NOMO-1 treated with dmso at 0.1 percent for 144 hours (cell line): ENCODE data around the gene FRMPD4.

Experiments used
- DNase-seq: peaks from one replicate; lab custom pipeline; 2025; ENCODE audit not compliant: unreplicated experiment; lab: John Stamatoyannopoulos, UW

The FRMPD4 gene

DNA sequence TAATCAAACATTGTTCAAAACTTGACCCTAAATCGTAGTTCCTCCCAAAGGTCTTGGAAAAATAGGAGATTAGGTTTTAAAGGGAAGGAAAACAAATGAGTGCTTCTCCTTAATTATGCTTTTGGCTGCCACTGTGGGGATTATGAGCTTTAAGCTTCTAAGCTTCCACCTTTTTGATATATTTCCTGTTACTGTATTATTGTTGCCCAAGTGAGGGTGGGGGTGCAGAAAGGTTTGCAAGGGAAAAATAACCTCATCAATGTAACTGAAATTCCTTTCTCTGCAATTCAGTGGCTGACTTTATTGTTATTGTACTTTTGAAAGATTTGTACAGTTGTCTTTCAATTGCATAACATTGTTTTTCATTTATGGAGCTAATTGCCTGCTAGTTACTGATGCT is 285.1 kb downstream of the FRMPD4 start:
- no peak for DNase-seq

DNA sequence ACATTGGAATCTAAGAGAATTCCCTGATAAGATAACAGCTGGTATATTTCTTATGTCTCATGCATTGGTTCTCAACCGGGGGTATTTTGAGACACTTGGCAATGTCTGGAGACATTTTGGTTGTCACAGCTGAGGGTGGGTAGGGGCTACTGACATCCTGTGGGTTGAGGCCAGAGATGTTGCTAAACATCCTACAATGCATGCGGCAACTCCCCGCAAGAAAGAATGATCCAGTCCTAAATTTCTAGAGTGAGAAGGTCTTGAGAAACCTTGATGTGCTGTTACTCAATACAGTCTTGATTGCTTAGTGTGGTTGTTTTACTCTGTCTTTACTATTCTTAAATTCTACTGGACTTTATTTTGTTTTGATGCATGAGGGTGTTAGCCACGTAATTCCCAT is 287.2 kb downstream of the FRMPD4 start:
- peak; percentile 71 for DNase-seq

DNA sequence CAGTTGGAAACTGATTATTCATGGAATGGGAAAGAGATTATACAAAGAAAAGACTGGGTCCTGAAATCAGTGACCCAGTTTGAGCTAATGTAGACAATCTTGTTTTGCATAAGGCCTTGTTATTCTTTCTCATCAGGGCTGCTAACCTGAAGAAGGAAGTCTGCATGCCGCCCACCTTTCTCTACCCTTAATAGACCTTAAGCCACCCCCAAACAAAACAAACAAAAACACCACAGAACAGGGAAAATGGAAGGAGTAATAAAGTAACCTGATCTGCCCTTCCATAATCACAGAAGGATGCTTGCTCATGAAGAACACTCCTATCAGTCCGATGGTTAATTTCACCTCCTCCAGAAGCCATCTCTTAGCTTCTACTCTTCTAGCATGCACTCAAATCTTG is 288.1 kb downstream of the FRMPD4 start:
- DNase-seq, result no peak

DNA sequence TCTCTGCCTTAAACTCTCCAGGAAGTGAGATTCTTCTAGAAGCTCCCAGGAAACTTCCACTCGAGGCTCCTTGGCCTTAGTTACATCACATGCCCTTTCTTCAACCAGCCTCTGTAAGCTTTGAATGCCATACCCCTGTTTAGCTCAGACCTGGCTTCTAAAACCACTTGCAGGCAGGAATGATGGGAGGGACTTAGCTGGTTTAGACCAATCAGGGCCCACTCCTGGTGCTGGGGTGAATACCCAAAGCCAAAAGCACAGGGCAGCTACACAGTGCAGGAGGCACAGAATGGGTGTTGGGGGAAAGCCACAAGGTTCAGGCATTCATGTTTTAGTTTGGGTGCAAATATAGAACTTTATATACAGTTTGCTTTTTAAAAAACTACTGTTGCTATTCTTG is 296.2 kb downstream of the FRMPD4 start:
- DNase-seq, result no peak

DNA sequence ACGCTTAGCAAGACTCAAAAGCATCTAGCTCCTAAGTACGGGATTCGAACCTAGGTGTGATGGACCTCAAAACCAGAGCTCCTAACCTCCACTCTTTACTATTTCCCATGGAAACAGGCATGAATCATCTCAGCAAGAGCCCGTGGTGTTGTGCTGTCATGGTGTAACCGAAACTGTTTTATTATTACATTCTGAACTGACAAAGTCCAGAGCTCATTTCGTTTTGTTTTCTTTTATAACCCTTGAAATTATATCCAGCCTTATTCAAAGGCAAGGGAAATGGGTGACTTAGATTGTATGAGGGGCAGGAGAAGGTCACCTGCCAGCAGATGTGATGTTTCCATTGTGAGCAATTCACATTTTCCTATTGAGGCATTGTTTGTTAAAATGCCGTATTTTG is 301.1 kb downstream of the FRMPD4 start:
- DNase-seq, result no peak

DNA sequence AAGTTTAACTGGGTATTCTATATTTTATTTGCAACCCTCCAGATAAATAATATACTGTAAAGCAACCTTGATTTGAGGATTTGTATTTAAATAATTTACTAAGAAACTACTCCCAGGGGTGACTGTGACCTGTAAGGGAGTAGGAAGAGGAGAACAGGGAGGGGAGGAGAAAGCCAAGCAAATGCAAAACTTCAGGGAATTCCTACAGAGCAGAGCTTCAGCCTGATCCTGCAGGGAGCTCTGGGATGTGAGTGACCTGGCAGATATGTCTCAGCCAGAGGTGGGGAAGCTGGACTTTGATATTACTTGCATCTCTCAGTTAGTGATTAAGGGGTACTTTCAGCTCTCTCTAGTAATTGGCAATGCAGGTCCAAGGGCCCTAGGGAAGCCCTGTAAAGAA is 302.0 kb downstream of the FRMPD4 start:
- DNase-seq, result no peak

DNA sequence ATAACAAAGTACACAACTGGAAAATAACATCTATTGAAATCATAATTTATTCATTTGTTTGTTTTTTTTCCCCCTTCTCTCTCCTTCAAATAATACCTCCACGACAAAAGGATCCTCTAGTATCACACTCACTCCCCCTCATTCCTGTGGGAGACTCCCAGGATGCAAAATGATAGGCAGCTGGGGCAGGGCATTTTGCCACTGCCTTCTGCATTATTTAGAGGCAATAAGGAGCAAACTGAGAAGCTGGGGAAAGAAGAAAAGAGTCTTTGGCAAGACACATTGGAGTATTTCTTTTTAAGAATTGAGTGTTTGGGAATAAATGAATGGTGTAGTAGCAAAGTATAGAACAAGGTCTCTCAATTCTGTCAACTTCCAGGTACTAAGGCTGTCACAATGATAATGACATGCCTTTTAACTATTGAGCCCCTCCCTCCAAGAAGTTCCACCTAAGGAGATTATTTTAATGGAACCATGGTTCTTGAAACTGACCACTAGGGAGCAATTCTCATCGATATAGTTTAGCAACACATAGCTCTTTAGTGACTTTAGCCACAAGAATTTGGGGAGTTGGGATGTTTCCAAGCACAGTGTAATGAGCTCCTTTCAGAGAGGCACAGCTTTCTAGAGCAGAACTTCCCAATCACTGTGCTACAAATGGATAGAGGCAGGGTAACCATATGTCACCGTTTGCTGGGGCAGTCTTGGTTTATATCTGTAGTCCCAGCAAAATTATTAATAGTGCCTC is 303.3 kb downstream of the FRMPD4 start:
- no peak for DNase-seq

DNA sequence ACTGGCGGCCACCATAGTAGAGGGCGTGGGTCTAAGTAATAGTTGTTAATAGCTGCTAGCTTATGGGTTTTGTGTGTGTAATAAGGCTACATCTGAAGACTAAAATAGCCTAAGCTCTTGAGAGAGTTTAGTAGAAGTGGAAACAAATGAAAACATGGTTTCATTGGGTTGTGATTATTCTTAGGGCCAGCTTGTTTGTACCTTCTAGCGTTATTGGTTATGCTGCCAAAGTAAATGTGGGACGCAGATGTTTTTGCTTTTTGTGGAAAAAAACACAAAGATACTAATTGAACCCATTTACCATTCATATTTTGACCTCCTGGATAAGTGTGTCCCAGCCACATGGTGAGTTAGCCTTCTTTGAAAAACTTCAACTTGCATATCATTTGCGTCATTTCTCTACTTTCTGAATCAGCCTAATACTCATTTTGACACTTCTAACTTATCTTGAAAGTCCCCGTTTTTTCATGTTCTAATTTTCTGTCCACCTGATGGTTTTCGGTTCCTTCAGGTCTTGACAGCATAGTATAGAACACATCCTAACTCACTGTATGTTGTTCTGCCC is 305.3 kb downstream of the FRMPD4 start:
- DNase-seq, result no peak

DNA sequence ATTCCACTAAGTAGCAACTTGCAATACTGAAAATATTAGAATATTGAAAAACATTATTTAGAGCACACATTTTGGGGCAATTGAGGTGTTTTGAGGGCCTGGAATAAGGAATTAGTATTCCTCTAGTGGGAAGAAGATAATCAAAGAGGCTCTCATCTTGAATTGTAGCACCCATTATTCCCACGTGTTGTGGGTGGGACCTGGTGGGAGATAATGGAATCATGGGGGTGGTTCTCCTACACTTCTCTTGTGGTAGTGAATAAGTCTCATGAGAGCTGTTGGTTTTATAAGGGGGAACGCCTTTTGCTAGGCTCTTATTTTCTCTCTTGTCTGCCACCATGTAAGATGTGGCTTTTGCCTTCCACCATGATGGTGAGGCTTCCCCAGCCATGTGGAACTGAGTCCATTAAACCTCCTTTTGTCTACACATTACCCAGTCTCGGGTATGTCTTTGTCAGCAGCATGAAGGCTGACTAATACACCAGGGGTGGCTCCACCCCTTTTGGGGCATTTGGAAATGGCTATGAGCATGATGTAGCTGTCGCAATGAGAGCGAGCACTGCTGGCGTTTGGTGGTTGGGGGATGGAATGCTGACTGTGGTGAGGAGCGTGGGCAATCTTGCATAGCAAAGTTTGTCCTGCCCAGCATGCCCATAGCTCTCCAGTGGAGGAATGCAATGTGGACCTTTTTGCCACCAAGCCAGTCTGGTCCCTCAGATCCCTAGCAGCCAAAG is 308.2 kb downstream of the FRMPD4 start:
- DNase-seq, result peak; percentile 45

DNA sequence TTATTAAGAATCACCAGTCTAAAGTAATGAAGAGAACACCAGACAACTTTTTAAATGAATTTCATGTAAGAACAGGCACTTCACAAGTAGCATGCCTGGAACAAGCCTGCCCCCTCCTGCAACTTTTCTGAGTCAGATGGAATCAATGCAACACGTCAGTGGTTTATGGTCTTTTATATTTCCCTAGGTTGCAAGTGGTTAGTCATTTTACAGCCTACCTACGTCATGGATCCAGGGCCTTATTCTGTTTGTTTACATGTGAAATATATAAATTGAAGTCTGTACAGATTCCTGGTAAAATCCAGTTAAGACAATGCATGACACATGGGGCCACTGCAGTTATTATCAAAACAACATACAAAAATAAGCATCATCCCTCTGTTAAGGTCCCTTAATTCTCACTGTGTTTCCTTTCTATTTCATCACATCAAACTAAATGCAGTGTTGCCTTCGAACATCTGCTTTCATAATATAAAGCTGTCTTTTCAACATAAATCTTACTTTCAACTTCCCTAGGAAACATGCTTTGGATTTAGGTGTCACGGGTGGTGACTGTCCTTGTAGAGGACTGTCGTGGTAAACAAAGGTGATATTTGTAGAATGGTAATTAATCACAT is 309.3 kb downstream of the FRMPD4 start:
- peak; percentile 73 for DNase-seq

DNA sequence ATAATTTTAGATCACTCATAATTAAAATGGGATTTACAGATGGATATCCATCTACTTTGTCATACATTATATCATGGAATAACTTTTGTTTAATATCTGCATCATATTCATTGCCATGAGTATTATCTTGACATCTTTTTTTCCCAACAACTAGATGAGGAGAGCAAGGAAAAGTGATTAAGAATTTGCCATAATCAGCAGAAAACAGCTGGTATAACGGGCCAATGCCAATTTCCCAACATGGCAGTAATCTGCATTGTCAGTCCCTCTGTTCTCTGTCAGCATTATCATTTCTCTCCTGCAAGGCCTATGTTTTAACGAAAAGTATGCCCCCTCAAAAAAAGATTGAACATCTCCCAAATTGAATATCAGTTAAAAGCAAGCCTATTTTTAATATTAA is 314.0 kb downstream of the FRMPD4 start:
- DNase-seq, result no peak

DNA sequence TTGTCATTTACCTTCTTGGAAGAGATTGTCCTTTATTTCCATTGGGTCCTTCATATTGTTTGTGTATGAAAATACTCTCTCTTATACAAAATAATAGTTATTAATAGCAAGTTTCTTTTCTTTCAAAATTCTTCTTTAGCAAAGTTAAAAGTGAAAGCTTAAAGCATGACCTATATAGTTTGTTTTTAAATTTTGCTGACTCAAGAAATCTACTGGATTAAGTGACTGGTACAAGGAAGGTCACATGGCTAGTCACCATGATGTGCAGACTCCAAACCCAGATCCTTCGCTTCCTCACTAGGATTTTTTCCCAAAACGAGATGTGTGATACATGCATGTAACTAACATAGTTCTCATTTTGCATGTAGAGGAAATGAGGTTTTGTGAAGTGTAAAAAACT is 322.7 kb downstream of the FRMPD4 start:
- no peak for DNase-seq

DNA sequence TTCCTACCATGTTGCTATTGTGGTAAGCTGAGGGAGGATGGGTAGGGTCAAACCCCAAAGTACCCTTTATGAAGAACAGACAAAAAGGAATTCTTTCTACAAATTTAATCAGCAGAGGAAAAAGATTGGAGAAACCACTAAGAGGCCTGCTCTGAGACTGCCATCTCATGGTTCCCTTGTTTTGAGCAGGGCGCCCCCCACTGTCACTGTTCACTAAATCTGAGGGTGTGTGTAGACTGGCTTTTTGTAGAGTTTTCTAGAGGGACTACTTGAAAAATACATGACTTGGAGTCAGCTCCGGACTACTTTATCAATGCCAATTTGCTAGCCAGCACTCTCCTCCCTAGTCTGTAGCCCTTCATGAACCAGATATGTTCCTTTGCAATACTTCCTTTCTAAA is 324.8 kb downstream of the FRMPD4 start:
- DNase-seq, result no peak

DNA sequence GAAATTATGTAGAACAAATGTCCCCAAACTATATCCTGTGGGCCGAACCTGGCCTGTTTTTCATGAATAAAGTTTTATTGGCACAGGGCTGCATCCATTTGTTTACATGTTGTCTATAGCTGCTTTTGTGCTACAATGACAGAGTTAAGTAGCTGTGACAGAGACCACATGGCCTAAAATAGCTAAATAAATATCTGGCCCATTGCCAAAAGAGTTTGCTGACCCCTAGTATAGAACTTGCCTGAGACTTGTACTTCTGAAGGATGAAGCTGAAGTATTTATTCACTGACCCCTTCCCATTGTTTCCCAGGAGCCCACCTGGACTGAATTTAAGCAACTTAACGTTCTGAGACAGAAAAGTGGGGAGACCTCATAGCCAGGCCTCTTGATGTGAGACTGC is 325.6 kb downstream of the FRMPD4 start:
- no peak for DNase-seq

DNA sequence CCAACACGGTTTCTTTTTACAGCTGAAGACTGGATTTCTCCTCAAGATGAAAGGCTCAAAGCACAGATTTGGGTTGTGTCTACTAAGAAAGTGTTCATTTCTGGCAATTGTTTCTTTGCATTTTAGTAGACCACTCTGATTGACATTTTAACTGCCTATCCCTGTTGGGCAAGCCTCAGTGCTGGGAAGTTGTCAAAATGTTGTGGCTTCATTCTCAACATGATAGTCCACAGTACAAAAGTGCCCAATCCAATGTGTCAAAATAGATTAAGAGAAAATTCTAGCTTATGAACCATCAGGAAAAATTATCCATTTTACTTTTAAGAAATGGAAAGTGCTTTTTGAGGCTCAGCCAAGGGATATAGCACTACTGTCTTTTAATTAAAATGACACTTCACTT is 329.0 kb downstream of the FRMPD4 start:
- DNase-seq, result no peak

DNA sequence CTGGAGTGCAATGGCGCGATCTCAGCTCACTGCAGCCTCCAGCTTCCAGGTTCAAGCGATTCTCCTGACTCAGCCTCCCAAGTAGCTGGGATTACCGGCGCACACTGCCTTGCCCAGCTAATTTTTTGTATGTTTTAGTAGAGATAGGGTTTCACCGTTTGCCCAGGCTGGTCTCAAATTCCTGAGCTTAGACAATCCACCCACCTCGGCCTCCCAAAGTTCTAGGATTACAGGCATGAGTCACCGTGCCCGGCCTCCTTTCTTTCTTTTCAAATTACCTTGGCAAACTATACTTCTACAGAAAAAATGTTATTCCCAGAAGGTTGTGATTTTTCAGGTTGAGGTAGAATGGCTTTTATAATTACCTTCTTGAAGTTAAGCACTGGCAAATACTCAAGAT is 331.0 kb downstream of the FRMPD4 start:
- DNase-seq, result no peak

DNA sequence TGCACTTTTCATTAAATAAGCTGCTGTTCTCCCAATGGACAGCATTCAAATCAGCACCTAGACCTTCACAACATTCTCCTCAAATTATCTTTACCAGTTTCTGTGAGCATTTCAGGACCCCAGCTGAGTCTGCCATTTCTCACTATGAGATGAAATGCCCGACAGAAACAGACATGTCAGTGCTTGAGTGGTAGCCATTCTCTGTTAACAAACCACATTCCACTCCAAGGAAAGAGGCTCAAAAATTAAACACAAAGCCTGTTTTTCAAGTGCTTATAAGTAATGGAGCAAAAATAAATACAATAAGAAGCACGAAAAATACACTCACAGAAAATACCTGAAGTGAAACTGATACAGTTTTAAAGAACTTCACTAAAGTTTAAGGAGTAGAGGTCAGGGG is 332.8 kb downstream of the FRMPD4 start:
- no peak for DNase-seq

DNA sequence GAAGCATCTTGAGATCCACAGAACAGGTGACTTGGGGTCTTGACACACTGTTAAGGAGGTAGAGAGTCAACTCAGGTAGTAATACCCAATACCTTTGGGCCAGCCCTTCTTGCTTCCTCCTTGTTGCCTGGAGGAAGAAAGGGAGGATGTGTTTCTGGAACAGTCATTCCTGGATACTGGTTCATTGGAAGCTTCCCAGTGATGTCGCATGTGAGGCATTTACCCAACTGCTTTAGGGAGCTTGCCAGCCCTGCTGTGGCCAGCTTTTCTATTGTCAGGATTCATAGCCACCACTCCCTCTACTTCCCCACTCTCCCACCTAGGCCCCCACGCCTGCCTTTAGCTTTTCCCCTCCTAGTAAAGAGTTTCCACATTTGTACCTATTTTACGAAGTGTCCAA is 342.7 kb downstream of the FRMPD4 start:
- no peak for DNase-seq

DNA sequence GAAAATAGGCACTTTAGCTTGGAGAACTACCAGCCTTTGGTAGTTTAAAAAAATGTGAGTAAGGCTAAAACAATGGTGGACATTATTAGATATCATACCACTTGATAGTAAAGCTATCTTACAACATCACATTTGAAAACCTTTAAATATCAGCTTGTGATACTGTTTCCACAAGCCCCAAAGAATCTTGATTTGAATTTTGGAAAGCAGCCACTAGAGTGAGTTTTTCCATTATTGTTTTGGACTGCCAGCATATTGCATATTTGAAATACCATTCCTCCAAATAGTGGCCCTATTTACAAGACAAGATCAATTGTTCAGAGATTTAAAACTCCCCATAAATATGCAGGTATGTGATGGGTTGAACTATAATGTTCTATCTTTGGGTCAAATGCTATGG is 349.9 kb downstream of the FRMPD4 start:
- no peak for DNase-seq

DNA sequence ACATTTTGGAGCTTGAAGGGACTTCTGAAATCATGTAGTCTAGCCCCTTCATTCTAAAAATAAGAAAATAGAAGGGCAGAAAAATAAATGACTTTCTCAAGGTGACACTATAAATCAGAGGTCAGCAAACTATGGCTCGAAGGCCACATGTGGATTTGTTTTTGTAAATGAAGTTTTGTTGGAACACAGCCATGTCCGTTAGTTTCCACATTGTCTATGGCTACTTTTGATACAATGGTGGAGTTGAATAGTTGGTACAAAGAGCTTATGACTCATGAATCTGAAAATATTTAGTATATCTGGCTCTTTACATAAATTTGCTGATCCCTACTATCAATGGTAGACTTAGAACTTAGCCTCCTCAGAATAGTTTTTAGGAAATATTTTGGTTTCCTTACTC is 350.5 kb downstream of the FRMPD4 start:
- DNase-seq, result no peak

DNA sequence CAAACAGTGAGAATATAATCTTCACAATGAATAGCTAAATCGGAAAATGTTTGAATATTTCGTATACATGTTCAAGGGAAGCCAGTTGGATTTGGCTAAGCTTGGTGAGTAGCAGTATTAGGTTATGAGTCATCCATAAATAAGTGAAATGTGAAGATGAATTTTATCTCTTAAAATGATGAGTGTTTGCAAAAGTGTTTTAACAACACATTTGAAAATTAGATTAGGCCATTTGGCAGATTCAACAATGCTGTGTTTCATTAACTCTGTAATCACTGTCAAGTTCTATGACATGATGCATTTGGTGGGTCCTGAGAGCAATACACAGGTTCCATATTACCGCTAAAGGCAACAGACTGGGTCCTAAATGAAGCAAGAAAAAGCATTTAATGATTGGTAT is 351.1 kb downstream of the FRMPD4 start:
- no peak for DNase-seq
